ENCODE data around the gene MYBL2.

GRCh38 chr20:43700627-43701026 is 33.7 kb downstream of the MYBL2 start:
- TF ChIP-seq POLR2A (IDR thresholded peaks at IDR 0.05) (no peak), CTCF (IDR thresholded peaks at IDR 0.05 in 8 of 11, conservative IDR thresholded peaks at IDR 0.05 in 3 of 11) (no peak), POLR2AphosphoS5 (IDR thresholded peaks at IDR 0.05) (no peak)

All from spleen (tissue), 7 donors.